Tibial artery (tissue), 4 donors: ENCODE results near the gene DRAM1.

Experiments
- DNase-seq, 2 donors: peaks; one replicate each; pipeline ENCODE4 v3.0.0-alpha.2; 2019
- H3K27ac ChIP-seq, 2 donors: fragments of 200-600 bp; sonication (generic) in 1 of 2; 1 replicate in 1 of 2; 2 replicates in 1 of 2; pipeline ENCODE4 v1.5.1; 2018 to 2019; ENCODE audit warnings: mild to moderate bottlenecking in 1 of 2
- H3K27me3 ChIP-seq, 2 donors: fragments of 200-600 bp; sonication (generic) in 1 of 2; one replicate each; pipeline versions ENCODE4 v1.5.1 to v1.6.0; 2016 to 2019
- H3K36me3 ChIP-seq, 3 donors: fragments of 200-600 bp; sonication (generic) in 2 of 3; one replicate each; pipeline ENCODE4 v1.5.1; 2016 to 2019; ENCODE audit warnings: mild to moderate bottlenecking in 2 of 3
- H3K4me1 ChIP-seq, 4 donors: fragments of 200-600 bp; sonication (generic) in 2 of 4; 1 replicate in 3 of 4; 2 replicates in 1 of 4; pipeline ENCODE4 v1.5.1; 2016 to 2019
- H3K4me3 ChIP-seq, 2 donors: fragments of 200-600 bp; sonication (generic) in 1 of 2; 1 replicate in 1 of 2; 2 replicates in 1 of 2; pipeline ENCODE4 v1.5.1; 2018 to 2019; ENCODE audit warnings: mild to moderate bottlenecking in 2 of 2
- H3K9me3 ChIP-seq, 3 donors: fragments of 200-600 bp; sonication (generic) in 1 of 3; one replicate each; pipeline ENCODE4 v1.5.1; 2016 to 2019
- intact Hi-C: fragments of 100-400 bp; cut with DNase I; formaldehyde crosslinking; loops from one replicate; pipeline ENCODE4 v1.15.0; 2023; ENCODE audit warnings: low total_unique reads
- TF ChIP-seq, protein P1 (sequence below), 2 experiments: fragments of 200-600 bp in 1 of 2; fragments of 450-650 bp in 1 of 2; IDR thresholded peaks; one replicate each; pipeline ENCODE4 v1.5.1; 2017 to 2019; ENCODE audit warnings: antibody characterized with exemption in 2 of 2, mild to moderate bottlenecking in 1 of 2, moderate library complexity in 1 of 2

The DRAM1 gene

DNA sequence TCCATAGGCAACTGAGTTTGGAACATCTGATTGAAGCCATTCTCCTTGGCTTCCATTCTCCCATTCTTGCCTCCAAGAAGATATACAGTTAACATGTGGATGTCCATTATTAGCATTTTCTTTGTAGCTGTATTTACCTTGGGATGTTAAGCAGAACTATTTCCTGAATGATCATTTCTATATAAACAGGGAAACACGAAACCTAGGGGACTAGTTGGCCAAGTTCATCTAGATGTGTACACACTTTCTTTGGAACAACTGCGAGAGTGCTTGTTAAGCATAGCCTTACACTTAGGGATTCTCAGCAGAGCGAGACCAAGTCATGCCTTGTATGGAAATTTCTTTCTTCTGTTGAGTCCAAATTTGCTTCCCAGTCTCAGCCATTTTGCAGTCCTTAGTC, 42.1 kb downstream of the DRAM1 start:
- Histone ChIP-seq H3K36me3 (peaks cover 6 to 24% (median 7%) of the 10 kb centered on the region in 3 donors), H3K27ac (no peak overlapping the region), H3K27me3 (no peaks in the 10 kb centered on the region), H3K4me1 (peaks cover 0 to 6% (median 0%) of the 10 kb centered on the region in 4 donors), H3K4me3 (no peak overlapping the region), H3K9me3 (no peaks in the 10 kb centered on the region)
- DNase-seq: no peak
- intact Hi-C loops: no loop called here
- TF ChIP-seq, protein P1, sequence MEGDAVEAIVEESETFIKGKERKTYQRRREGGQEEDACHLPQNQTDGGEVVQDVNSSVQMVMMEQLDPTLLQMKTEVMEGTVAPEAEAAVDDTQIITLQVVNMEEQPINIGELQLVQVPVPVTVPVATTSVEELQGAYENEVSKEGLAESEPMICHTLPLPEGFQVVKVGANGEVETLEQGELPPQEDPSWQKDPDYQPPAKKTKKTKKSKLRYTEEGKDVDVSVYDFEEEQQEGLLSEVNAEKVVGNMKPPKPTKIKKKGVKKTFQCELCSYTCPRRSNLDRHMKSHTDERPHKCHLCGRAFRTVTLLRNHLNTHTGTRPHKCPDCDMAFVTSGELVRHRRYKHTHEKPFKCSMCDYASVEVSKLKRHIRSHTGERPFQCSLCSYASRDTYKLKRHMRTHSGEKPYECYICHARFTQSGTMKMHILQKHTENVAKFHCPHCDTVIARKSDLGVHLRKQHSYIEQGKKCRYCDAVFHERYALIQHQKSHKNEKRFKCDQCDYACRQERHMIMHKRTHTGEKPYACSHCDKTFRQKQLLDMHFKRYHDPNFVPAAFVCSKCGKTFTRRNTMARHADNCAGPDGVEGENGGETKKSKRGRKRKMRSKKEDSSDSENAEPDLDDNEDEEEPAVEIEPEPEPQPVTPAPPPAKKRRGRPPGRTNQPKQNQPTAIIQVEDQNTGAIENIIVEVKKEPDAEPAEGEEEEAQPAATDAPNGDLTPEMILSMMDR (IDR thresholded peaks at IDR 0.05): no peak

DNA sequence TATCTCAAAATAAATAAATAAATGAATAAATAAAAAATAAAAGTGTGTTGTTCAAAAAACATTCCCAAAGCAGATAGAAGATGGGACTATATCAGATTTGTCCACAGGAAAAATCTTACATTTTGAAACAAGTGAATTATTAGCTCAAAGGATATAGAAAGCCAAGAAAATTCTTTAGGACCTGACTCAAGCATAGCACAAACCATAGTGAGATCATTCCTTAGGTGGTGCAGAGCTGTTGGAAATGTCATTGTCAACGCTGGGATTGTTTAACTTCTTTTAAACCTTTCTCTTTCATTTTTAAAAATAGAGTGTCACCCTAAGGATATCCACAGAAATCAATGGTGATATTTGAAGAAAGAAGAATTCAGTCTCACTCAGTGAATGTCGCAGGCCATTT, 43.5 kb downstream of the DRAM1 start:
- no peak for DNase-seq
- H3K27ac ChIP-seq: no peak overlapping the region
- no peaks in the 10 kb centered on the region for H3K9me3 ChIP-seq
- peaks cover 6 to 24% (median 7%) of the 10 kb centered on the region in 3 donors for H3K36me3 ChIP-seq
- intact Hi-C loops: no loop called here
- TF ChIP-seq, protein P1 (IDR thresholded peaks at IDR 0.05): no peak
- peaks cover 0 to 6% (median 0%) of the 10 kb centered on the region in 4 donors for H3K4me1 ChIP-seq
- no peaks in the 10 kb centered on the region for H3K27me3 ChIP-seq
- H3K4me3 ChIP-seq: no peak overlapping the region

DNA sequence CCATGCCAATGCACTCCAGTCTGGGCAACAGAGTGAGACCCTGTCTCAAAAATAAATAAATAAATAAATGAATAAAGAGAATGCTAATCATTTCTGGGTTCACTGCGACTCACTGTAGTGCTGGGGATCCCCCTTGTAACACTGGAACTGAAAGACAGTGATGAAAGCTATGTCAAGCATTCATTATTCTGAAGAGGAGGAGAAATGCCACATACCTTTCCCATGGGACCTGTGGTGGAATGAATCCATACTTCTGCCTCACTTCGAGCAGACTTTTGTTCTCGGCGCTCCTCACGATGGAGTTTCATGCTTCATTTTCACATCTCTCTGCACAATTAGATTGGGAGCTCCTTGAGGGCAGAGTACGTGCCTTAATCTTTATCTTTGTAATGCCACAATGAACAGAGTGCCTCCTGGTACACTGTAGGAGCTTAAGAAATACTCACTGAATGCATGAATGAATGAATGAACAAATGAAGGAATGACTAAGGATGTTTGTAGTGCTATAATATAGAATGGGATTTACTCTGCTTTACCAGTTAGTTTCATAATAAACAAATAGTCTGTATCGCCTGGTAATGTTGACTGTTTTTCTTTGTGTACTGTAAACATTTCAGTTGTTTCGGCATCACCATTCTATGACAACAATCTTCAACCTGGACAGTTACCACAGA, 45.8 kb downstream of the DRAM1 start:
- Histone ChIP-seq H3K36me3 (peaks cover 6 to 24% (median 7%) of the 10 kb centered on the region in 3 donors), H3K27me3 (no peaks in the 10 kb centered on the region), H3K4me3 (no peak overlapping the region), H3K27ac (no peak overlapping the region), H3K4me1 (no peaks in the 10 kb centered on the region), H3K9me3 (no peaks in the 10 kb centered on the region)
- DNase-seq: no peak
- intact Hi-C loops: no loop called here
- TF ChIP-seq, protein P1 (IDR thresholded peaks at IDR 0.05): no peak

DNA sequence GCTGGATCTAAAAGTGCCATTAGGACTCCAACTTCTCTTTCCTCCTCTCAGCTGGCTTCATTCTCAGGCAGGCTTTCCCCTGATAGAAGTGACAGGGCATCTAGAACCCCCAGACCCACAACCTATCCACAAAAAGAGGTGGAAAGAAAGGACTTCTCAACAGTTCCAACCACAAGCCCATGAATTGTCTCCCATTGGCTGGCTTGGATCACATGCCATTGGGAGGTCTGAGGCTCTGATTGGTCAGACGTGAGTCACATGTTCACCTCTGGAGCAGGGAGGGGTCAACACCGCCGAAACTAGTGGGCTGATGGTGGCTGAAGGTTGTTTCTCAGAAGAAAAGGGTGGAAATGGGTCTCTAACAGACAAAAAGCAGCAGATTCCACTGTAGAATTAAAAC, 47.2 kb downstream of the DRAM1 start:
- DNase-seq: no peak
- peak overlapping the region; percentile 7 to 41 for H3K27ac ChIP-seq
- no peaks in the 10 kb centered on the region for H3K9me3 ChIP-seq
- peaks cover 6 to 24% (median 7%) of the 10 kb centered on the region in 3 donors for H3K36me3 ChIP-seq
- no peak overlapping the region for H3K4me3 ChIP-seq
- intact Hi-C loops: no loop called here
- no peaks in the 10 kb centered on the region for H3K27me3 ChIP-seq
- TF ChIP-seq, protein P1 (IDR thresholded peaks at IDR 0.05): no peak
- H3K4me1 ChIP-seq: no peaks in the 10 kb centered on the region

DNA sequence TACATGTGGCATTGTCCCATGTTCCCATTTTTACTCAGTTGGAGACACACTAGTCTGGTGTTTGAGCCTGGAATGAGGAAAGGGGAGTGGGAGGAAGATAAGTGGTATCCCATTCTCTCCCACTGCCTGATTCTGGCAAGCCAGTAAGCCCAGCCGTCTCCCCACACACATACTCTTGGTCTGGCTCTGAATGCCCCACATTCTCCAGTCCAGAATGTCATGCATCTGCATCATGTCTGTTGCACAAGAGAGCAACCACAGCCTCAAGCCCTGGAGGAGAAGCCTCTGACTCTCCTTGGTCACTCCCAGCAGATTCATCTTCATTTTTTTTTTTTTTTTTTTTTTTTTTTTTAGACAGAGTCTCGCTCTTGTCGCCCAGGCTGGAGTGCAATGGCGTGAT, 48.0 kb downstream of the DRAM1 start:
- peak overlapping the region in 1 of 2 donors; percentile 7 for H3K27ac ChIP-seq
- TF ChIP-seq, protein P1 (IDR thresholded peaks at IDR 0.05): no peak
- no peak overlapping the region for H3K4me3 ChIP-seq
- intact Hi-C loops: no loop called here
- H3K9me3 ChIP-seq: no peaks in the 10 kb centered on the region
- H3K36me3 ChIP-seq: peaks cover 6 to 24% (median 7%) of the 10 kb centered on the region in 3 donors
- no peaks in the 10 kb centered on the region for H3K4me1 ChIP-seq
- H3K27me3 ChIP-seq: no peaks in the 10 kb centered on the region
- DNase-seq: peak; percentile 86
